Fibroblast of skin of abdomen (primary cell): ENCODE measurements around the gene NAB2.
A peak's percentile ranks its signal among the peaks of the same experiment; 100 is the strongest.

ENCODE experiments used
- DNase-seq: peaks from one replicate; pipeline ENCODE4 v3.0.0-alpha.2; 2013

The NAB2 gene

DNA sequence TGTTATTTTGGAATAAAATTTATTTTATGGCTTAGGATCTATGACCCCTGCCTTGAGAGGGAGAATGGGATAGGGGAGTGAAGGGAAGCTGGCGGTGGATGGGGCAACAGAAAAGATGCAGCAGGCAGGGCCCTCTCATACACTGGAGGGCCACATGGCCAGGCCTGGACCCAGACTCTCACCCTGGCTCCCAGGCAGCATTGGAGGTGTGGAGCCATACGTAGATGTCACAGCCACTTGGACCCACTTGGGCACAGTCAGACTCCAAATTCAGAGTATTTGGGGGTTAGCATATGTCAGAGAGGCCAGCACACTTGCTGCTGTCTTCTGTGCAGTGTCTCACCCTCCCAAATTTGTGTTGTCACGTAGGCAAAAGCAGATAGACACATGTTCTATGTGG, 6.5 kb downstream of the NAB2 start:
- DNase-seq: no peak

DNA sequence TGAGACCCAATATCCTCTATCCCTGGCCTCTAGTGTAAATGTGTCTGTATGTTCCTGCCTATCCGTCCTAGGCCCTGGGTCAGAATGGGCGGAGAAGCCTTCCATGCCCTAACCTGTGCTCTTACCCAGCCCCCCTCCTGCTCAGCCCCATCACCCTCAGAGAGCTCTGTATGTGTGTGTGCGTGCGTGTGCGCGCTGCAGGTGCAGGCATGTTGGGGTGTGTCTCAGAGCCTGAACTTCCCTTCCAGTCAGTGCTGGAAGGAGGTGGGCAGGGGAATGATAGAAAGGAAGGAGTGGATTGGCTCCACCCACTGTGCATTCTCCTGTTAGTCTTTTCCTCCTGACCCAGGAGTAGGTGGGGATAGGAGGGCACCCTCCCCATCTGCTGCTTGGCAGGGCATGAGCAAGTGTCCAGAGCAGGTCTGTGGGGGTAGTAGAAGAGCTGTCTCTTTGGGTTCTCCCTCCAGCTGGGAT, 7.2 kb downstream of the NAB2 start:
- DNase-seq: no peak

DNA sequence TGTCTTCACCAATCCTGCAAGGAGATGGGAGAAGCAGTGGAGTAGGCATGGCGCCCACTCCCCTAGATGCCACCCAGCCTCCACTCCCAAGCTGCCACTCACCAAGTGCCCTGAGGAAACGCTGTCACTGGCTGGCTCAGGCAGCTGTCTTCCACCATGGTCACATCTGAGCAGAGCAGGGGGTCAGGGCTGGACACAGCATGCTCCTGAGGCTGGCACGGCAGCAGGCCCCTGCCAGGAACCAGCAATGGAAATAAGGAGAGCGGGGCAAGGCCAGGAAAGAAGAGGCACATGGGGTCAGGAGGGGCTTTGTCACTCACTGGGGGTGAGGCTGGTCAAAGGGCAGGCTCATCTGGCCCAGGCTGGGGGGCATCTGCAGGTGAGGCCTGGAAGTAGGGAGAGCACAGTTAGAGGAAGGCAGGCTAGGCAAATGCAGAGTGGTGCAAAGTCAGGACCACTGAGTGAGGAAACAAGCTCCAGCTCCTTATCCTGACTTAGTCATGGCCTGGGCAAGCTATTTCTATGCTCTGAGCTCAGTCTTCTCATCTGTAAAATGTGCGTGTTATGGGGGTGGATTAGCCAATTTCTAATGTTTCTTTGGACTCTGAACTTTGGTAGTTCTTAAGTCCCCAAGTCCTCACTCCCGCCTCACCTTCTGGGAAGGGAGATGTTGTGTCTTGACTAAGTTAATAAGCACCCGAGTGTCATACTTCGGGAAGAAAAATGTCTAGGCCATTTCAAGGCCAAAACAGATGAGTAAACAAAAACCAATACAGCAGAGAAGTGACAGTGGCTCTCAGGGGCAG, 8.0 kb downstream of the NAB2 start:
- DNase-seq: no peak

DNA sequence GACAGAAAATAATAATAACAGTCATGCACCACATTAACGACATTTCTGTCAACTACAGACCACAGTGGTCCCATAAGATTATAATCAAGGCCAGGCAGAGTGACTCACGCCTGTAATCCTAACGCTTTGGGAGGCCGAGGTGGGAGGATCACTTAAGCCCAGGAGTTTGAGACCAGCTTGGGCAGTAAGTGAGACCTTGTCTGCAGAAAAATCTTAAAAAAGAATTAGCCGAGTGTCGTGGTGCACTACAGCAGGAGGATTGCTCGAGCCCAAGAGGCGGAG, 8.6 kb downstream of the NAB2 start:
- DNase-seq: no peak

DNA sequence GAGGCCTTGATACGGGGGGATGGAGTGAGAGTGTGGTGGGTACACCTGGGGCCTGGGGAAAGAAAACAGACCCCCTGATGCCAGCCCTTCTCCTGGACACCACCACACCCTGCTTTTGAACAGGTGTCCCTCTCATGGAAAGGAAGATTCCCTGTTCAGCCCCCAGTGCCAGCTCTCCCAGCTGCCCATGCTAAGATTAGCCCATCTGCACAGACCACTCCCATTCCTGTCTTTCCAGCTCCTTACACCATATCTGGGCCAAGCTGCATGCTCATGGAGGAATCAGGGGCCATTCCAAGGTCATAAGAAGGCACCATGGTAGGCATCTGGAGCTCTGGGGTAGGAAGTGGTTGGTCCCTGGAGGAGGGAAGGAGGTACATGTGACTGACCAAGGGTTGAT, 9.6 kb downstream of the NAB2 start:
- DNase-seq: no peak

DNA sequence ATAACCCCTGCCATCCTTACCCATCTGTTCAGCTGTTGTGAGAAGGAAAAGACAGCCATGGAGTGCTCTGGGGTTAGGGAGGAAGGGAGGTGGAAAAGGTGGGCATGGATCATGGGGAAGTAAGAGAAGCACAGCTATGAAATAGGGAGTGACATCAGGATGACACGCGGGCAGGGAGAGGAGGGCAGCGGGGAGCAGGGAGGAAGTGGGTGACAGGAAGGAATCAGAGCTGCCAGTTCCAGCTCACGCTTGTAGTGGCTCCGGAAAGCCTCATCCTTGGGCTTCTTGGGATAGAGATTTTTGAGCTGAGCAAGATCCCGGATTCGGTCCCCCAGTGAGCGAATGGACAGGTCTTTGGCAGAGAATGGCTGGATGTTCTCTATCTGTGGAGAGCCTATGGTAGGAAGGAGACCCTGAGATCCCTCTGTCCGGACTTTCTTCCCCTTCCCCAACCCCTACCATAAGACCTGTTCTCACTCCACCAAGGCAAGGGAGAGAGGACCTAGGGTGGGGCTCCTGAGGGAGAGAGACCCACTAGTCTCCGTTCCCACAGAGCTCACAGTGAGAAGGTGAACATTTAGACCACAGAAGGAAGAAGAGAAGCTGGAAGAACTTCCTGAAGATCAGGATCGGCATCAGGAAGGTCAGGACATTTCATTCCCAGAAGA, 10.3 kb downstream of the NAB2 start:
- DNase-seq: no peak

DNA sequence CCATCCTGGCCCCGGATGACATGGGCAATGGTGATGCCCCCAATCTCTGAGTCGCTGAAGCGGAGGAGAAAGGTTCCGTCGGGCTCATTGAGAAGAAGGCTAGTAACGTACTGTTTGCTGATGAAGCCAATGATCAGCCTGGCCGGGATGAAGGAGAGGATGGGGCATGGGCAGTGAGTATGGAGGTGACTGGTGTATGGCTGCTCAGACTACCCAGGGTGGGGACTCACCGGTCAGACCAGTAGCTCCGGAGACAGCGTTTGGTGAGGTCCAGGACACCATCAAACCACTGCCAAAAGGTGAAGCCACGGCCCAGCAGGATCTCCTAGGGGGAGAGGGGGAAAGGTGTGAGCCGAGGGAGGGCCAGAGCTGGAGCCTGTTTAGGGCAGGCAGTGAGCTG, 10.9 kb downstream of the NAB2 start:
- no peak for DNase-seq

DNA sequence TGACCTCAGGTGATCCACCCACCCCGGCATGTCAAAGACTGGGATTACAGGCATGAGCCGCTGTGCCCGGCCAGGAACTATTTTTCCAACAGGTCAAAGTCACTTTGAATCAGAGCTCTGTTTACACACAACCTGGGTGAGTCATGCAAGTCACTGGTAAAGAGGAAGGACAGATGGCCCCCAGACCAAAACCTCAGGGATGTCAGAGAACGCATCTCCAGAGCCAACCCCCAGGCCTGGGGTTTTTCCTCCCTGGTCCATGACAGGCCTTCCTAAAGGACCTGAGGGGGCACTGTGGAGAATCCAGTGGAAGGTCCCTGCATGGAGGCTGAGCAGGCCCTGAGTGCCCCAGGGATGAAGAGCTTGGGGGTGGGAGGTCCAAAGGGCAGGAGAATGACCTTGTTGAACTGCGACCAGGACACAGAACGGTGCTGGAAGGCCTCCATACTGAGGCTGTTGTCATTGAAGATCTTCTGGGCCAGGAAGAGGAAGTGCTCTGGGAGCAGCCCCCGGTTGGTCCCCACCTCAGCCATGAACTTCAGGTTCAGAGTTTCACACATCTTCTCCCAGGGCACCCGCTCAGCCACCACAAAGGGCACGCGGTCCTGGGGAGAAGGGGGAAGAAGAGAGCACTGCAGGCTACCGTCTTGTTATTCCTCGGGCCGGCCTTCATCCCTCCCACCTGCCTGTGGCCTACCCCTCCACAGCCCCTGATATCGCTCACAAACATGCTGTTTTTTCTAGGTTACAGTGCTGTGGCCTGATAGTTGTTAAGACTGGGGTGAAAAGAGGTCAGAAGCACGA, 13.2 kb downstream of the NAB2 start:
- DNase-seq: no peak

DNA sequence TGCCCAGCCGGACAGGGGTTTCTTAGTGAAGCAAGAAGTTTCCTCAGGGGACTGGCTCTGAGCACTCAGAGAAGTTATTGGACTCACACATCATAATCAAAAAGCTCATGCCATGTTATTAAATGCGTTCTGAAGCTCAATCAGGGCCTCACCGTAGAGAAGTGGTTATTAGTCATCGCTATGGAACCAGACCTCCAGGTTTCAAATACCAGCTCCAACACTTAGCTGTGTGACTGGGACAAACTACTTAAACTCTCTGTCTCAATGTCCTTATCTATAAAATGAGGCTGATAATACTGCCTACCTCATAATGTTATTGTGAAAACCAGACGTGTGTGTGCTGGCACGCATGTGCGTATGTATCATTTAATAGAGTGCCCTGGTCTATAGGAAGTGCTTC, 14.9 kb downstream of the NAB2 start:
- no peak for DNase-seq

DNA sequence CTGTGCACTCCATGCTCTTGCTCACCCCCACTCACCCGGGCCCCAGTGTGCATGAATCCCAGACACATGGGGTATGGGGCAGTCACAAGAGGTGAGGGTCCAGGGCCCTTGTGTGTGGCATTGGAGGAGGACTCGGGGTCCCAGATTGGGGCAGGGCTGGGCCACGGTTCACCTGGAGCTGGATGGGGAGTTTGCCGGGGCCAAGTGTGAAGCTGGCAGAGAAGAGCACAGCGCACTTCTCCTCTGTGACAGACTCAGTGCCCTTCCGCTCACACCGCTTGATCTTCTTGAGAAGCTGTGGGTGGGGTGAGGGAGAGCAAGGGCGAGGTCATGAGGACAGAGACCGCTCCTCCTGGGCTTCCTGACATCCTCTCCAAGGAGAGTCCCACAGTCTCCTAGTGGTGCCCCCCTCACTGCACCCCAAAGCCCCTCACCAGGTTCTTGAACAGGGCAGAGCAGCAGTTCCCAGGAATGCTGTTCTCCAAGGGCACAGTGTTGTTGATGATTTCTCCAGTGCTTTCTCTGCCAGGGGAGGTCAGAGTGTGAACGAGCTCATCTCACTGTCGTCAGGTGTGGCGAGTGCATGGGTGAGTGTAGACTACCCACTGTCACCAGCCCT, 15.5 kb downstream of the NAB2 start:
- no peak for DNase-seq

DNA sequence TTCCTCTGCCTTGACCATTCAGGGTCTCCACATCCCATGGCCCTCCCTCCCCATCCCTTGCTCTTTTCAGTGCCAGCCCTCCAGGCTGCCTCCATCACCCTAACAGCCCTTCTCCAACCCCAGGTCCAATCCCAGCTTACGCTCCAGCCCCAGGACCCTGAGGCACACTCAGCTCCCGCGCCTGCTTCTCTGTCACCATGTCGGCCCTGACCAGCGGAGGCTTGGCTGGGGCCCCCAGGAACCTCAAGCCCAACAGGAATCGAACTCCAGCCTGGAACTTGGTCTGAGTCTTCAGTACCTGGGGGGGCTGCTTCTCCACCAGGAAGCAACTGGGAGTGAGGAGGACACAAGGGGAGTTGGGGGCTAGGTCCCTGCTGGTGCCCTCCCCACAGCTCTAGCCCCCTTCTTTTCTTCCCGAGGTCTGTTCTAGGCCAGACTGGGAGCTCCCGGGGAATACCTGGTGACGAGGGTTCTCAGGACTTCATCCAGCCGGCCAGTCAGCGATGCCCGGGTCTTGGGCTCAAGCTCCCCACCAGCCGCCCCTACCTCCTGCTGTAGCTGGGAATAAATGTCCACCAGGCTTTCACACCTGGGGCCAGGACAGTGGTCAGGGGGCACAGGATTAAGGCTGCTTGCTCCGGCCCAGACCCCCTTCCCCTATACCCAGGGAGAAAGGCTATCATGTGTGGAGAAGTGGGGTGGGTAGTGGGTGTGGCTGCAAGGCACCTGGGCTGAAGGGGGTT, 16.3 kb downstream of the NAB2 start:
- no peak for DNase-seq

DNA sequence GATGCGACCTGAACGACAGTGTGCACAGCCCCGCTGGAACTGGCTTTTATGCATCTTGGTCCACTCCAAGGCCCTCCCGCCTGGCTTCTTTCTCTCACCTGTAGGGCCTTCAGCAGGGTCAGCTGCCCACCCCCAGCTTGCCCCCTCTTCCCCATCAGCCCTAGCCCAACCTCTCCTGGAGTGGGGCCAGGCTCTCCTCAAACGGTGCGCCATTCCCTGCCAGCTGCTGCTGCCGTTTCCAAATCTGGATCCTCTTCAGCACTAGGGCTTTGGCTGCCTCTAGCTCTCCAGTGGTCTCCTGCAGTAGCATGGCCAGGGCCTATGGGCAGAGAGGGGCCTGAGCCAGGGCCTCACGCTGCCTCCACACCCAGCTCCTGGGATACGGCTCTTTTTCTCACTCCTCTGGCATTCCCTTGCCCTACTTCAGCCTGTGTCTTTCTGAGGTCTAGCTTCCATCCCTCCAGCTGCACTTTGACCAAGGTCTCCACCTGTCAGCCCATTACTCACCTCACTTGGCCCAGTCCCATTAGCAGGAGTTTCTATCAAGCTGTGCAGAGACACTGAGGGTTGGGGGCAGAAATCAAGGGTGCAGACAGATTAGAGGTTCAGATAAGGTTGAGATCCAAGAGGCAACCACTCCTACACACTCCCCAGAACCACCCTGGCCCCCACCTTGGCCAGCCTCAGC, 17.3 kb downstream of the NAB2 start:
- no peak for DNase-seq

DNA sequence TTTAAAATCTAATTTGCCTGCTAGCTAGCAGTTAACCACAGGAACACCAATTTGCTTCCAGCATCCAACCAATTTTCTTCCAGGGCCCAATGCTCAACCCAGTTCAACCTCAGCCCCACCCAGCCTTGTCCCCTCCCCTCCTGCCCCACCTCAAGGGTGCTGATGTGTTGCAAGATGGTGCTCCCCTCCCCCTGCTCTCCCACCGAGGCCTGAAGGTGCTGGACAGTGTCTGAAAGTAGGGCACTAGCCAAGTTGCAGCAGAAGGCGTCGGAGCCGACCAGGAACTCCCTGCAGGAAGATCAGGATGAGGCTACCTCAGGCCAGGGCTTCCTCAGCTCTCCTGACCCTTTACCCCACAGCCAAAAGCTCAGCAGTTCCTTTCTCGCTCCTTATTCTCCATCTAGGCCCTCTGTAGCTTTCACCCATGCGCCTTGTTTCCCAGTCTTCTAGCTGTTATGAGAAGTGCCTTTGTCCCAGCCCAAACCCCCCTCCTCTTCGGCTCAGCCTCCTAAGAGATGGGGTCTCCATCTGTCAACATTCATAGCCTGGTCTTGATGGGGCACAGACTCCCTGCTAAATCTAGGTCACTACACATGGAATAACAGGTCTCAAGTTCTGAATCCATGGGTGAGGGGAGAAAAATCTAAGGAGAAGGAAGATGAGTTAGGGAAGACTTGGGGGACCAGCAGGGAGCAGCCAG, 18.7 kb downstream of the NAB2 start:
- no peak for DNase-seq

DNA sequence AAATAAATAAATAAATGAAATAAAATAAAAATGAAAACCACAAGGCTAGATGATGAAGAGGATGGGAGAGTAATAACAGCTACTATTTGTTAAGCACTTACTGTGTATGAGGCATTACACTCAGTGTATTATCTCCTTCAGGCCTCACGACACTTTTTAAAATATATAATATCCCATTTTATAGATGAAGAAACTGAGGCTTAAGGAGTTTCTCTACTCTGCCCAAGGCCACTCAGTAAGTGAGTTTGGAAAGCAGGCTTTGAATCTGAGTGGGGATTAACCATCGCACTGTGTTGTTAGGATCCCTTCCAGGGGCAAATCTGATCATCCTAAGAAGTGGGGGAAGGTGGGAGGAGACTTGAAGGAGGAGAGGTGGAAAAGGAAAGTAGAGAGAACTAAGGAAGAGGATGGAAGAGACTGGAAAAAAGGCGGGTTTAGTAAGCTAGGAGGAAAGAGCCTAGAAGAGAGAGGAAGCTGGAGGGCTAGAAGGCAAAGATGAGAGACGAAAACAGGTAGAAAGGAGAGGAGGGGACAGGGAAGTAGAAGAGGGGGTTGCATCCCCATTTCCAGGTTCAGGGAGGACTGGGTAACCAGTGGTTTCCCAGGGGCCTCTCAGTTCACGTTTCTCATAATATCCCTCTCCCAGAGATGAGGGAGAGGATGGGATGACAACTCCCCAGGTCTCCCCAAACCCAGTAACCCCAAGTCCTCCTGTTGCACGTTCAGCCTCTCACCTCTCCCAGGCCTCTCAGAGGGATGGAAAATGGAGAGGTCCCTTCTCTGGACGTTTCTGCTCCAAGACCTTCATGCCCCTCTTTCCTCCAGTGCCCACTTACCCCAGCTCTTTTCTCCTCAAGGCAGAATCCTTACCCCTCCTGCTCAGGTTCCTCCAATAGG, 20.5 kb downstream of the NAB2 start:
- no peak for DNase-seq

DNA sequence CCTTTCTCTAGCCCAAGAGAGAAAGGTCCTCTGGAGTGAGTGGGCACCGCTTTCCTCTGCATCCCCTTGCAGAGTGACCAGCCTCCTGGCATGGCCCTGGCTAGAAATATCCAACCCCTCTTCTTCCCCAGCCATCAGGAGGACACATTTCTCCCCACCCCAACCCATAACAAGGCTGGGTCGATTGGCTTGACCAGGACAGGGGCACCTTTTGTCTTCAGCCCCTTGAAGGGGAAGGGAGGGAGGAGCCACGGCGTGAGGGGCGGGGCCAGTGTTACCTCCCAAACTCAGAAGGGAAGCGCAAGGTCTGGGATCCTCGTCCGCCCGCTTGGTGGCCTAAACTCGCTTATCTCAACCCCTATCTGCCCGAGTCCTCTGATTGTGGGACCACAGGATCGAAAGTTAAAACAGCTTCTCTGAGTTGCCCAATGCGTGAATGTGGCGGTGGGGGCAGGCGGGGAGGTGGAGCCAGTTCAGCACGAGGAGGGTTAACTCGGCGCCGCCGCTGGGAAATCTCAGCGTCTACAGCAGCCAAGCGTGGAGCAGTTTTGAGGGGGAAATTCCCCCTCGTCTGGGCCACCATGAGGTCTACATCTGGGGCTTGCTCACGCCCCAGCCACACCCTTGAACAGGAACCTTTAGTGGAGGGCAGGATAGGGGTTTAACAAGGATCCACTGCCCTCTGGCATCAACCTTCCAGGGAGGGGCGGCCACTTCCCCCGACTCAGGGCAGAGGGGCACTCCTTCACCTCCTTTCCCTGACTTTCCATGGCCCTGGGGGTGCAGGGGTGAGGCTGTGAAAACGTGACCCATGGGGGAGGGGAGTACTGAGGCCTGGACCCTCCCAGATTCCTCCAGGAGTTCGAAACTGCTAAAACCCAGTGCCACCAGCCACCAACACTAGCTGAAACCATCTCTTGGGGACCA, 21.5 kb downstream of the NAB2 start:
- DNase-seq: no peak

DNA sequence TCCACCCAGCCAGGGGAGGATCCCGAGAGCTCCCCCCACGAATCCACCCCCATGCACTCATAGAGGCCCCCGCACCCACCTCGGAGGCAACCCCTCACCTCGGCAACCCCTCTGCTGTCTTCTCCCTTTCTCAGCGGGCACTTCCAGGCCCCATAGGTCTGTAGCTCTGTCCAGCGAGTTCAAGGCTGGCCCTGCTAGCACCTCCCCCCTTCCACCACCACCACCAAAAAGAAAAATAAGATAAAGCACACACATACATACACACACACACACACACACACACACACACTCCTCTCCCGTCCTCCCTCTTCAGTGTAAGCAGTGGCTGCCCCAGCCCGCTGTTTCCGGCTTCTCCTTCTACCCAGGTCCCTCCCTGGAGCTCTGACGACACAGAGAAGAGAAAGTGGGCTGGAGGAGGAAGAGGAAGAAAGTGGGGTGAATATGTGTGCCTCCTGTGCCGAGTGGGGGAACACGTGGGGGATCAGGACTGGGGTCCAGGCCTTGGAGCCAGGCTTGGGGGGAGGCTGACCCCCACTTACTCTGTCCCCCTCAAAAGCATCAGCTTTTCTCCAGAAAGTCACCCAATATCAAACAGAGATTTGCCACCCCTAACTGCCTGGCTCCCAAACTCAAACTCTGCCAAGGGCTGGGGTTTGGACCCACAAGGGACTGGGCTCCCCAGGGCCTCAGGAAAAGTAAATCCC, 22.3 kb downstream of the NAB2 start, which contains the start of gene STAT6:
TSS of gene STAT6 (minus strand) at position 332 of the 704 bp plus-strand sequence. CDS start 3,084 bp downstream, outside the sequence.
- peak; percentile 84 for DNase-seq

DNA sequence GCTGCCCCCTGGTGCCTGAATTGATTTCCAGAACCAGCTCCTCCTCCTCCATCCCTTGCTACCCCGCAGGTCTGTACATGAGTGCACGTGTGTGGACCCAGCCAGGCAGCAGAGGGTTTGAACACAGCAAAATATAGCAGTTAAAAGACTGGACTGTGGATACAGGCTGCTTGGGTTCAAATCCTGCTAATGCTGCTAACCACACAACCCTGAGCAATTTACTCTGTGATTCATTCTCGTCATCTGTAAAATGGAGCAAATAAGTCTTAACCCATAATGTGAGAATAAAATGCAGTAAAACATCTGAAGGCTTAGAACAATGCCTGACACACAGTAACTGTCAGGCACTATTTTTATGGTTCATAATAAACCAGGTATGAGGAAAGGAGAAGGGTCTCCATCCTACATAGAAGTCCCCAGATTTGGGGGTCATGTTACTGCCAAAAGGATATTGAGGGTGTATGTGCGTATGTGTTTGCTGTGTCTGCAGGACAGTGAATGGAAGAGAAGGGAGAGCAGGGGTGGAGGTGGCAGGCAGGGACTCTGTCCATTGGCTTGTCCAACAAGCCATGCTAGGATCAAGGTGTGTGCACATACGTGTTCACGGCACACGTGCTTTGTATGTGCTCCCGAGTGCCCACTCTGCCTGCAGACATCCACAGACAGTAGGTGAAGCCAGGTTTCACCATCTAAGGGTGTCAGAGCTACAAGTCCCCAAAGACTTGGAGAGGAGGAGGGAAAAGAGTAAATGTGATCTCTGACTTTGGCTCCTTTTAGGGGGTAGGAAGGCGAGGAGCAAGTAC, 23.8 kb downstream of the NAB2 start:
- no peak for DNase-seq
